BJ (cell line): Measurements from ENCODE around the gene ZSCAN2. TPM values are rescaled to one million over a fixed set of nuclear protein-coding genes. Genes with fewer than 3 reads are reported as not detected.

Source experiments
- CTCF ChIA-PET: fragments of 350-600 bp; formaldehyde crosslinking; extraction: SDS; loops from one replicate; lab custom pipeline; 2021; ENCODE audit warnings: antibody characterized with exemption, inconsistent platforms; lab: Yijun Ruan, JAX
- POLR2A ChIA-PET: fragments of 300-600 bp; sonication (Branson Sonifier 250); formaldehyde crosslinking; extraction: SDS; loops from one replicate; lab custom pipeline; 2021; ENCODE audit warnings: antibody characterized with exemption; lab: Charles Lee
- DNase-seq: peaks from one replicate; pipeline ENCODE4 v3.0.0-alpha.2; 2011; ENCODE audit warnings: low read depth
- H3K27me3 ChIP-seq: 2 replicates; pipeline ENCODE4 v1.6.0; 2011; ENCODE audit warnings: low read length; ENCODE audit not compliant: control insufficient read depth, insufficient read depth
- H3K36me3 ChIP-seq: 2 replicates; pipeline ENCODE4 v1.5.1; 2011; ENCODE audit warnings: low read length; ENCODE audit not compliant: control insufficient read depth, insufficient read depth
- H3K4me3 ChIP-seq: 2 replicates; pipeline ENCODE4 v1.5.1; 2011; ENCODE audit warnings: low read depth, mild to moderate bottlenecking, control low read depth, low read length
- polyA plus RNA-seq: library from polyadenylated mRNA; depleted of rRNA; stranded (reverse); fragments of >200 nt; gene quantifications from 2 replicates; pipeline ENCODE4 v1.2.3, GENCODE V29; 2011
- TF ChIP-seq, protein P1 (sequence below): IDR thresholded peaks from 2 replicates; pipeline ENCODE4 v1.5.1; 2011; ENCODE audit warnings: low read depth, mild to moderate bottlenecking, control low read depth, inconsistent platforms, low read length, moderate library complexity; ENCODE audit not compliant: insufficient read depth

Gene ZSCAN2
- polyA plus RNA-seq, 1 experiment: 6.3 TPM

DNA sequence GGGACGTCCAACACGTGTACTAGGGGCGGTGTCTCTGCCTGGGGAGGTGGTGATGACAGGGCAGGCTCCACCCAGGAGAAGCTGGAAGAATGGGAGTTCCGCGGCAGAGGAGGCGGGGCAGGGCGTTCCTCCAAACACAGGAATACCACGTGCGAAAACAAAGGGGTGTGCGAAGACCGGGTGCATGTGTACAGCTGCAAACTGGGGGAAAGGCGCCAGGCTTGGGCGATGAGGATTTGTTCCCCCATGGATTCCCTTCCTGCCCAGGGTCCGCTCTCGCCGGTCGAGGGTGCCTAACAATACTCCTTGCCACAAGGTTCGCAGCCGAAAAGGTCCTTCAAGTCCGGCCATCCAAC lies 500 bp upstream of the ZSCAN2 start:
- peaks cover 2% of the 10 kb centered on the region for H3K27me3 ChIP-seq
- peak; percentile 37 for DNase-seq
- POLR2A ChIA-PET: no interaction called here

DNA sequence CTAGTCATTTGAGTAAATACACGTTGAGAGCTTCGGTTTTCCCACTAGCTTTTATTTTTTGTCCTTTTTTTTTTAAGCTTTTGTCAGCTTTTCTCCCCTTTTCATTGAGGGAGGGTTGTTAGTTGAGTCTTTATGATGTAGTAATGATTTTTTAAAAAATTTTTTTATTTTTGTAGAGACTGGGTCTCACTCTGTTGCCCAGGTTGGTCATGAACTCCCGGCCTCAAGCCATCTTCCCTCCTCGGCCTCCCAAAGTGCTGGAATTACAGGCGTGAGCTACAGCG lies 688 bp downstream of the ZSCAN2 start:
- ChIA-PET POLR2A (no interaction called here), CTCF (interaction anchor here (0.7 to 3.4 kb wide), 7 partner anchors 8 to 443 kb away, joined by 3 to 23 read pairs (median 5); partner anchors contain the start of gene WDR73)
- no peak for DNase-seq
- peak overlapping the region; percentile 97 for H3K4me3 ChIP-seq
- H3K27me3 ChIP-seq: no peaks in the 10 kb centered on the region
- H3K36me3 ChIP-seq: peaks cover 5% of the 10 kb centered on the region
- TF ChIP-seq, protein P1, sequence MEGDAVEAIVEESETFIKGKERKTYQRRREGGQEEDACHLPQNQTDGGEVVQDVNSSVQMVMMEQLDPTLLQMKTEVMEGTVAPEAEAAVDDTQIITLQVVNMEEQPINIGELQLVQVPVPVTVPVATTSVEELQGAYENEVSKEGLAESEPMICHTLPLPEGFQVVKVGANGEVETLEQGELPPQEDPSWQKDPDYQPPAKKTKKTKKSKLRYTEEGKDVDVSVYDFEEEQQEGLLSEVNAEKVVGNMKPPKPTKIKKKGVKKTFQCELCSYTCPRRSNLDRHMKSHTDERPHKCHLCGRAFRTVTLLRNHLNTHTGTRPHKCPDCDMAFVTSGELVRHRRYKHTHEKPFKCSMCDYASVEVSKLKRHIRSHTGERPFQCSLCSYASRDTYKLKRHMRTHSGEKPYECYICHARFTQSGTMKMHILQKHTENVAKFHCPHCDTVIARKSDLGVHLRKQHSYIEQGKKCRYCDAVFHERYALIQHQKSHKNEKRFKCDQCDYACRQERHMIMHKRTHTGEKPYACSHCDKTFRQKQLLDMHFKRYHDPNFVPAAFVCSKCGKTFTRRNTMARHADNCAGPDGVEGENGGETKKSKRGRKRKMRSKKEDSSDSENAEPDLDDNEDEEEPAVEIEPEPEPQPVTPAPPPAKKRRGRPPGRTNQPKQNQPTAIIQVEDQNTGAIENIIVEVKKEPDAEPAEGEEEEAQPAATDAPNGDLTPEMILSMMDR: no peak

More for the DNA sequence above, 500 bp upstream of the ZSCAN2 start:
- Histone ChIP-seq H3K4me3 (peak overlapping the region; percentile 97), H3K36me3 (peaks cover 3% of the 10 kb centered on the region; the same call in 1 of the 2 replicates)
- TF ChIP-seq, protein P1: no peak
- CTCF ChIA-PET: interaction anchor here (0.9 to 3.4 kb wide), 8 partner anchors 9 to 444 kb away, joined by 3 to 23 read pairs (median 4); partner anchors contain the start of gene WDR73

DNA sequence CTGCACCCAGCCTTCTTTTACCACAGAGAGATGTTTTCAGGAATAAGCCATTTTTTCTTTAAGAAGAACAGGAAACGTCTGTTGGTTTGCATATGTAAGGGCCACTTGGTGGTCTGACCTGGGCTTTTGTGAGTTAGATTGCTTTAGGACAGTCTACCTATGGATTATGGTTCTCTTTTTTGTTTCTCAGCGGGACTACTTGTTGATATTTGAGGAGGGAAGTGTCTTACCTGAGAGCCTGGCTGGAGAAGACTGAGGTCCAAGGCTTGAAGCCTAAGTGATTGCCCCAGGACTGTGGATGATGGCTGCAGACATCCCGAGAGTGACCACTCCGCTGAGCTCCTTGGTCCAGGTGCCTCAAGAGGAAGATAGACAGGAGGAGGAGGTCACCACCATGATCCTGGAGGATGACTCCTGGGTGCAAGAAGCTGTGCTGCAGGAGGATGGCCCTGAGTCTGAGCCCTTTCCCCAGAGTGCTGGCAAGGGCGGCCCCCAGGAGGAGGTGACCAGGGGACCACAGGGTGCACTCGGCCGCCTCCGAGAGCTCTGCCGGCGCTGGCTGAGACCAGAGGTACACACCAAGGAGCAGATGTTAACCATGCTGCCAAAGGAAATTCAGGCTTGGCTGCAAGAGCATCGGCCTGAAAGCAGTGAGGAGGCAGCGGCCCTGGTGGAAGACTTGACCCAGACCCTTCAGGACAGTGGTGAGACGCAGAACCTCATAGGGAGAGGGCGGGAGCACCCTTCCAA lies 3.0 kb downstream of the ZSCAN2 start:
- ChIA-PET CTCF (interaction anchor here (3.4 kb wide), 1 partner anchor 16 kb away, joined by 10 read pairs; no protein-coding TSS in a partner anchor), POLR2A (interaction anchor here (0.5 kb wide), 1 partner anchor 379 kb away, joined by 4 read pairs; no protein-coding TSS in a partner anchor)
- no peak for DNase-seq
- no peak overlapping the region for H3K4me3 ChIP-seq
- TF ChIP-seq, protein P1: no peak
- peaks cover 8% of the 10 kb centered on the region for H3K36me3 ChIP-seq
- no peaks in the 10 kb centered on the region for H3K27me3 ChIP-seq

DNA sequence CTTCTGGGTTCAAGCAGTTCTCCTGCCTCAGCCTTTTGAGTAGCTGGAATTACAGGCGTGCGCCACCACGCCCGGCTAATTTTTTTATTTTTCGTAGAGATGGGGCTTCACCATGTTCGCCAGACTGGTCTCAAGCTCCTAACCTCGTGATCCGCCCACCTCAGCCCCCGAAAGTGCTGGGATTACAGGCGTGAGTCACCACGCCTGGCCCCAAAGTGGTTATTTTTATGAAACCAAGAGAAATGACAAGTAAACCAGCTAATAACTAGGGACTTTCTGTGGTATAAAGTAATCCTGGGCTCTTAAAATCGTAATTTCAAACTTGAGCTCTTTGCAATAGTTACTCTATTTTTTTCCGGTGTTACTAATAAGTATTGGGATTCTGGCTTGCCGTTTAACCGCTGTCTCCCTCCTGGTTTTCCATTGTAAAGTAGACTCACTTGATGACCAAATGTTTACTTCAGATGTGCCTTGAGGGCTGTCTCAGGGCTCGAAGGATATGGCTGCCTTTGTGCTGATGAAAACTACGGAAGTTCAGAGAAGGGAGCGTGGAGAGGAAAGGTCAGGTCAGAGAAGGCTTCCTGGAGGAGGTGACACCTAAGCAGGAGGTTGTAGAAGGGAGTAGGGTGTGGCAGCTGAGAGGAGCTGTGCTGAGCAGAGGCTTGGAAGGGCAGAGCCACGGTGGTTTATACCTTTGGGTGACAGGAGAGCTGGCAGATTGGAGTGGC lies 4.2 kb downstream of the ZSCAN2 start:
- Histone ChIP-seq H3K4me3 (no peak overlapping the region), H3K36me3 (peaks cover 10% of the 10 kb centered on the region), H3K27me3 (no peaks in the 10 kb centered on the region)
- CTCF ChIA-PET: interaction anchor here (3.4 kb wide), 1 partner anchor 17 kb away, joined by 10 read pairs; no protein-coding TSS in a partner anchor
- POLR2A ChIA-PET: no interaction called here
- no peak for DNase-seq
- TF ChIP-seq, protein P1: no peak

DNA sequence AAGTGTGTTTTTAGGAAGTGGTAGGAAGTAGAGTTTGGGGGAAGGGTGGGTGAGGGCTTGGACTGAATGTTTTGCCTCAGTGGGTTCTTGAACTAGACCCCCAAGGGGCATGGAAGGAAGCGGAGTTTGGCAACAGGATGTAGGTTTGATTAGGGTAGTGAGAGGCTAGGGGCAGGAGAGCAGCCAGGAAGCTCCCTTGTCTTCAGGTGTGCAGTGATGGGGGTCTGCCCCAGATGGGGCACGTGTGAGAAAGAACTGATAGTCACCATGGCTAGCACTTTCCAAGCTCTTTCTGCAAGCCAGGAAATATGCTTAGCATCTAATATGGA lies 4.7 kb downstream of the ZSCAN2 start:
- TF ChIP-seq, protein P1: no peak
- POLR2A ChIA-PET: no interaction called here
- DNase-seq: no peak
- Histone ChIP-seq H3K36me3 (peaks cover 10% of the 10 kb centered on the region), H3K27me3 (no peaks in the 10 kb centered on the region), H3K4me3 (no peak overlapping the region)
- CTCF ChIA-PET: interaction anchor here (3.4 kb wide), 1 partner anchor 18 kb away, joined by 10 read pairs; no protein-coding TSS in a partner anchor
